HG03565 (cell line): ENCODE measurements around the gene LILRB3.
"Not testable (repeated sequence)": the region's sequence is repeated elsewhere in the genome, so short reads cannot be mapped to it uniquely, and the experiment has no call there.

Experiments used
- ATAC-seq: cut with Tn5 transposase; IDR thresholded peaks from one replicate; pipeline ENCODE4 v1.9.1; 2021; ENCODE audit warnings: mild to moderate bottlenecking, moderate library complexity; ENCODE audit not compliant: unreplicated experiment

LILRB3 gene

GRCh38 chr19:54222474-54223276 is at the start of gene LILRB3:
Gene LILRB3 (minus strand): TSS chr19:54223007. CDS start chr19:54222976, 31 bp downstream.
- ATAC-seq = not testable (repeated sequence)

DNA sequence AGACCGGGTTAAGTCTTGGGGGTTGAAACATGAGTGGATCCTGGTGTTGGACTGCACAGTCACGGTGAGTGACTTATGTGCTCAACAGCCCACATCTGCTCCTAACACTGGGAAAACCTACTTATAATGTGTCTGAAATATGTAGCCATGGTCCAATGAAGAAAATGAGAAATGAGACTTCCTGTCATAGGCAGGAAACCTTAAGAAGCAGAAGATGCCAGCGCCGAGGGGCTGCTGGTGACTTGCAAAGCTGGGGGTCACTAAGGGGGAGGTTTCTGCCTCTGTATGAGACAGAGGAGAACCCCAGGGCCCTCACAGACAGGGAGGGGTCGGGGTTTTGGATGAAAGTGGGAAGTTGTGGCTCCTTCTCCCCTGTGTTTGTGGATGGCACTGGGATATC is 49.4 kb upstream of the LILRB3 start:
- not testable (repeated sequence) for ATAC-seq

GRCh38 chr19:54271587-54271986 is 48.8 kb upstream of the LILRB3 start:
- not testable (repeated sequence) for ATAC-seq

DNA sequence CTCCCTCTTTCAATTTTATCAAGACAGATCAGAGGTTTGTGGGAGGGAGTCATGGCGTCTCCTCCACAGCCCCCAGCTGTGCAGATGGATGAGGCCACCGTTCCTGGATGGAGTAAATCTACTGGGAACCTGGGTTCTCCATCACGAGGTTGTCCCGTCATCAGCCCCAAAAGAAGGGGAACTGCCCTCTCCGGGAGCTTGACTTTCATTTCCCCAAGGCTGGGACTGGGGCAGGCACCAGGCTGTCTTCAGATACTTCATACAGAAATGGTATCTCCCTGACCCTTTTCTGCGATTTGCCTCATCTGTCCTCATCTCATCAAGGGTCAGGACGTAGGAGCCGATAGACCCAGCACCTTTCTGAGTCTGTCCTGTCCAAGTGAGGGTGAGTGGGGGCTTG is 48.3 kb upstream of the LILRB3 start:
- no peak for ATAC-seq

DNA sequence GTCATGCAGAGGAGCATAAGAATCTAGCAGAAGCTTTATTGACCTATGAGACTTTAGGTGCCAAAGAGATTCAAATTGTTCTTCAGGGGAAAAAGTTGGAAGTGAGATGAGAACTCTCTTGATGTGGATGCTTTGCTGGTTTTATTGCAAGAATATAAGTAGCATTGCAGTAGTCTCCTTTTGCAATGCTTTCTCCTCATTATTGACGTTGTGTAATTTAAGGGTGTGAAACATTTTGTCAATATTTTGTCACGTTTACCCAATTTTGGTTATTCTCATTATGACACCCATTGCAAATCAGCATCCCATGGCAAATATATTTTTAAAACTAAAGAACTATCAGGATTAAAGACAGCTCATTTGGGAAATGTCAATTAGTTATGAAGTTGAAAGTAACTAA is 46.1 kb upstream of the LILRB3 start:
- ATAC-seq = no peak

- no peak for ATAC-seq
Measured at GRCh38 chr19:54266133-54266532, 43.3 kb upstream of the LILRB3 start.

DNA sequence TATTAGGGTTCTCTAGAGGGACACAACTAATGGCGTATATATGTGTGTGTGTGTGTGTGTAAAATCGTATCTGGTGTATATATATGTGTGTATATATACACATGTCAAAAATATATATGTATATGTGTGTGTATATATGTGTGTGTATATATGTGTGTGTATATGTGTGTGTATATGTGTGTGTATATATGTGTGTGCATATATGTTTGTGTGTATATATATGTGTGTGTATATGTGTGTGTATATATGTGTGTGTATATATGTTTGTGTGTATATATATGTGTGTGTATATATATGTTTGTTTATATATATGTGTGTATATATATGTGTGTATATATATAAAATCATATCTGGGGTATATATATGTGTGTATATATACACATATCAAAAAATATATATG is 39.7 kb upstream of the LILRB3 start:
- no peak for ATAC-seq

DNA sequence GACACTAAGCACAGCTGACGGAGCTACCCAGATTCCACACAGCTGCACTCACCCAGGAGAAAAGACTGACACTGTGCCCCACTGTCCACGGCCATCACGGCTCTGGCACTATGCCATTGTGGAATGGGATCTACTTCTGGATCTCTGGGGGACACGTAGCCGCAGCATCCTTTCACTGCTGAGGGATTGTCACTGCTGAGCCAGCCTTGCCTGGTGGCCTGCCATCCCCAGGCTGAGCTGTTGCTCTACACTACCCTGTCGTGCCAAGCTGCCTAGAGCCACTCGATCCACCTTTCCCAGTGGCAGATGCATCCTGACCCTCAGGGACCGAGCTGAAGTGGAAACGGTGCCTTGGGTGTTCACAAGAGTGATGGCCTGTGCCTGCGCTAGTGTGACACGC is 39.3 kb upstream of the LILRB3 start:
- no peak for ATAC-seq

- ATAC-seq = no peak
Measured at GRCh38 chr19:54257116-54257480, 34.3 kb upstream of the LILRB3 start, which contains the start of gene LILRB5. Gene LILRB5 (minus strand): TSS chr19:54257273. CDS start chr19:54257193, 80 bp downstream.

GRCh38 chr19:54256250-54257115 is 33.7 kb upstream of the LILRB3 start:
- no peak for ATAC-seq

DNA sequence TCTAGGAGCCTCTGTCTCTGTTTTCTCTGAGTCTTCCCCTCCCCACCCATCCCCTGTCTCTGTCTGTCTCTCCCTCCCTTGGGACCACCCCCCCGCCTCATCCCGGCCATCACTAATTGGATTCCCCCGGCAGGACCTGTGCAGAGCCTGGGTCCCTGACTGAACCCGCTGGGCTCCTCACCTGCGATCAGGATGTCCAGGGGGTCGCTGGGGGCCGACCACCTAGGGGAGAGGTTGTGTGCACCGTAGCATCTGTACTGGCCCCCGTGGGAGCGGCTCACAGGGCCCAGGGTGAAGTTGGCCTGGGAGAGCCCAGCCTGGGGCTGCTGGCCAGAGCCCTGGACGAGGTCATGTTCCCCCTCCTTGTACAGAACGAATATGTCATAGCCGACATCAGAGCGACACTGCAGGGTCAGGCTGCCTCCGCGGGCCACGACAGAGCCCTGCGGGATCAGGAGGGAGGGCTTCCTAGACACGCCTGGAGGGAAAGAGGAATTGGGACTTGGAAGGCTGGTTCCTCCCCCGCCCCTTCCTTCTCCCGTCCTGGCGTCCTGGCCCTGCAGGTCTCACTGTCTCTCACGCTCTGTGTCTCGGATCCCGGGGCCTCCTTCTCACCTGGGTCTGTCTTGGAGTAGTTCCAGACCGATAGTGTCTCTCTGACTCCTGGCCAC is 32.4 kb upstream of the LILRB3 start:
- no peak for ATAC-seq

DNA sequence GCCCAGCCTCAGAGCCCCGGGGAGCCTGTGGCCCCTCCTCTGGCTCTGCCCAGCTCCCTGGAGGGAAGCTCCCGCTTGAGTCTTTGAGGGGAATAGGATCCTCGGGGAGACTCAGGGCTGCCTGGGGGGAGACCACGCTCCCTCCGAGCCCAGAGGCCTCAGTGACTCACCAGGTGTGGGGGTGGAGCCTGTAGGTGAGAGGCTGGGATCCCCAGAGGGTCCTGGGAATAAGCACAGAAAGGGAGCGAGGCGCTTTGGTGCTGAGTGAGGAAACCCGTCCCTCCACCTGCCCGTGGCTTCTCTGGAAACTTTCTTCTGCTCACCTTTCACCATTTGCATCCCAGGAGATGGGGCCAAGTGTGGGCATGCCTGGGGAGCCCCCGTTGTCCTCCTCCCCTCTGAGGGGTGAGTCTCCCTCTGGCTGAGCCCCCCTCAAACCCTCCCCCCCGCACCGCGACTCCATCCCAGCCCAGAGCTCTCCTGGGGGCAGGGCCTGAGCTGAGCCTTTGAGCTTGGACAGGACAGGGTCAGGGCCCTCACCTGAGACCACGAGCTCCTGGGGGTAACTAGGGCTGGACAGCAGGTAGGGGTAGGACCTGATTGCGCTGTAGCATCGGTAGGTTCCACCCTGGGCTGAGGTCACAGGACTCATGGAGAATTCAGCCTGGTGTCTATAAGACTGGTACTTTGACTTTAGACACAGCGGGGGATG is 31.5 kb upstream of the LILRB3 start:
- no peak for ATAC-seq

DNA sequence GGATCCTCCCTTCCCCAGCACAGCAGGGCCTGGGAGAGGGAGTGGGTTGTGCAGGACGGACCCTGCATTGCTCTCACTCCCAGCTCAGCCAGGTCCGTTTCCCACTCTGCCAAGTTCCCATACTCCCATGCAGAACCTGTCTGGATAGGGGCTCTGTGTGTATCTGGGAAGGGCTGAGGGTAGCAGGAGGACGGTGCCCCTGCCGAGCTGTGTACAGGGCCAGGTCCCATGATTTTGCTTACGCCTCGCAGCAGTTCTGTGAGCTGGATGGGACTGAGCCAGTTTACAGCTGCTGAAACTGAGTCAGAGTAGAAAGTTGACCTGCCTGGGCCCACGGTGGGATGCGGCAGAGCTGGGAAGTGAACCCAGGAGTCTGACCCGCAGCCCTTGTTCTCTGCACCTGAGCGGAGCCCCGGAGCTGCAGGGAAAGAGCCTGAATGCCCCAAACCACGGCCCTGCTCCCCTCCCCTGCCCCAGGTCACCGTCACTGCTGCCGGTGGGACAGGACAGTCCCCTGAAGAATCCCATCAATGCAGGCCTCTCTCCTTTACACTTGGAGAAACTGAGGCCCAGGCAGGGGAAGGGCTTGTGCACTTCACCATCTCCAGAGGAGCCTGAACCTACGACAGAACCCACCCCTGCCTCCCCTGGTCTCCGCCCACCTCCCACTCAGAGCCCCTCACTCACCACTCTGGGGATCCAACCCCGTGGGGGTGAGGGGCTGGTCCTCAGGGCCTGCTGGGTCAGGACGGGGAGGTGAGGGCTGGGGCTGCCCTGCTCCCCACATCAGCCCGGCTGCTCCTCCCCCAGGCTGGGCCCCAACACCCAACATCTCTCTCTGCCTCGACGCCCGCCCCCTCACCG is 30.8 kb upstream of the LILRB3 start:
- ATAC-seq = no peak

- ATAC-seq = no peak
Measured at GRCh38 chr19:54252845-54253244, 30.0 kb upstream of the LILRB3 start.

GRCh38 chr19:54252243-54252642 is 29.4 kb upstream of the LILRB3 start:
- ATAC-seq = no peak

DNA sequence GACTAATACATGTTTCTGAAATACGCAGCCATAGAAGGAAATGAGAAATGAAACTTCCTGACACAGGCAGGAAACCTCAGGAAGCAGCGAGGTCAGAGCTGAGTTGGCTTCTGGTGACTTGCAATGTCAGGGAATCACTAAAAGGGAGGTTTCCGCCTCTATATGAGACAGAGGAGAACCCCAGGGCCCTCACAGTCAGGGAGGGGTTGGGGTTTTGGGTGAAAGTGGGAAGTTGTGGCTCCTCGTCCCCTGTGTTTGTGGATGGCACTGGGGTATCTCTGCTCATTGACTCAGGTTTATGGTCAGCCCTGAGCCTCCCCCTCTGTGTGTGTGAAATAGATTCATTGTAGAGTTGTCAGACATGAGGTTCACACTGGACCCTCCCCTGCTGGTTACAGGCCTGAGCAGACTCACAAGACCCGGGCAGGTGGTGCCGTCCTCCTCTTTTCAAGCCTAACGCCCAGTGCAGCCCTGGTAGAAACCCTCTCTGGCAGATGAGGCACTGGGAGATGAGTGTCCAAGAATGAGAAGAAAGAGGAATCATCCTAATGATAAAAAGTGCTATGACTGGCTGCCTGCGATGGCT is 25.3 kb upstream of the LILRB3 start:
- ATAC-seq = no peak

GRCh38 chr19:54247106-54247930 is 24.5 kb upstream of the LILRB3 start:
- no peak for ATAC-seq

DNA sequence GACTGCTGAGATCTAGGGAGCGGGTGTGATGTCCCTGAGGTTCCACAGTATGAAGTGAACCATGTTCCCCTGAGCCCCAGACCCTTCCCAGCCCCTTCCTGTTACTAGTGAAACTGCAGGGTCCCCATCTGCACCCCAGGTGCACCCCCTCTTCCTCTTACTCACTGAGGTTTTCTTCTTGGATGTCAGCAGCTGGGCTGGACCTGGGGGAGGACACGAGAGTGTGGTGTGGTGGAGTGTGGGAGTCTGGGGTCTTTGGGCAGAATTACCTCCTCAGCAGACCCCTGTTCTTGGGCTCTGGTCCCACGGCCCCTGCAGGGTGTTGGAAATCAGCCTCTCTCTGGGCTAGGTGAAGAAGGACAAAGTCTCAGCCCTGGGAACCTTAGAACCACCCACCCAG is 23.1 kb upstream of the LILRB3 start:
- ATAC-seq = no peak

DNA sequence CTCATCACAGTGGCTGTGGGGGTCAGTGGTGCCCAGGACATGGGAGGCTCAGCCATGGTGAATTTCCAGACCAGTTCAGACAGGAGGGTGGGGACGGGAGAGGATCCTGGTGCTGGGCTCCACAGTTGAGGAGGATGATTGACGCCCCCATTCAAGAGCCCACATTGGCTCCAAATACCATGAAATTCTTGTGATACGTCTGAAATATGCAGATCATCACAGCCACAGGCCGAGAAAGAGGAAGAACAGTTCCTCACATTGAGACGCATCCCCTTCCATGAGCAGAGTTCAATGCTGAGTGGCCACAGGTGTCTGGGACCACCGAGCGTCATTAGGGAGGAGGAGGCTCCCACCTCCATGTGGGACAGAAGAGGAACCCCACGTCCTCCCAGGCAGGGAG is 21.0 kb upstream of the LILRB3 start:
- ATAC-seq = not testable (repeated sequence)
